RWPE2 (cell line): ENCODE data around the gene LHX4.

Source experiments
- ATAC-seq: fragments of 200-7000 bp; cut with Tn5 transposase; 3 replicates; pipeline ENCODE4 v1.9.1; 2021; ENCODE audit warnings: low read depth
- DNase-seq: peaks from one replicate; pipeline ENCODE4 v3.0.0-alpha.2; 2020; ENCODE audit warnings: low spot score
- H3K27ac ChIP-seq: fragments of 450-650 bp; 2 replicates; pipeline ENCODE4 v1.5.1; 2017; ENCODE audit warnings: mild to moderate bottlenecking; ENCODE audit not compliant: poor library complexity, severe bottlenecking
- H3K27me3 ChIP-seq: fragments of 250-450 bp; sonication (Bioruptor Pico); 2 replicates; pipeline ENCODE4 v1.5.1; 2021; ENCODE audit warnings: mild to moderate bottlenecking, moderate library complexity; ENCODE audit not compliant: insufficient read depth, poor library complexity, severe bottlenecking
- H3K36me3 ChIP-seq: fragments of 250-450 bp; sonication (Bioruptor Pico); 2 replicates; pipeline ENCODE4 v1.5.1; 2020; ENCODE audit warnings: low read depth, mild to moderate bottlenecking, moderate library complexity
- H3K4me1 ChIP-seq: fragments of 250-450 bp; sonication (Bioruptor Pico); 2 replicates; pipeline ENCODE4 v1.5.1; 2021; ENCODE audit warnings: mild to moderate bottlenecking, moderate library complexity; ENCODE audit not compliant: insufficient read depth, poor library complexity, severe bottlenecking
- H3K4me3 ChIP-seq: fragments of 250-450 bp; sonication (Bioruptor Pico); 2 replicates; pipeline ENCODE4 v1.5.1; 2021; ENCODE audit warnings: mild to moderate bottlenecking, moderate library complexity; ENCODE audit not compliant: severe bottlenecking
- H3K9me3 ChIP-seq: fragments of 250-450 bp; sonication (Bioruptor Pico); 2 replicates; pipeline ENCODE4 v1.5.1; 2021; ENCODE audit warnings: mild to moderate bottlenecking, moderate library complexity; ENCODE audit not compliant: severe bottlenecking
- CTCF ChIP-seq: fragments of 450-650 bp; IDR thresholded peaks from one replicate; pipeline ENCODE4 v1.5.1; 2017; ENCODE audit warnings: mild to moderate bottlenecking, moderate library complexity; ENCODE audit not compliant: poor library complexity, severe bottlenecking

The LHX4 gene

GRCh38 chr1:180193141-180194047 lies 36.7 kb upstream of the LHX4 start:
- DNase-seq (no peak), ATAC-seq (no peak)
- Histone ChIP-seq H3K27ac (no peak overlapping the region), H3K4me1 (no peaks in the 10 kb centered on the region), H3K27me3 (no peaks in the 10 kb centered on the region), H3K9me3 (no peaks in the 10 kb centered on the region), H3K4me3 (no peak overlapping the region), H3K36me3 (peaks cover 36% of the 10 kb centered on the region)
- no peak for TF ChIP-seq CTCF

GRCh38 chr1:180194048-180194425 lies 36.0 kb upstream of the LHX4 start:
- Histone ChIP-seq H3K27ac (no peak overlapping the region), H3K9me3 (no peaks in the 10 kb centered on the region), H3K36me3 (peaks cover 29% of the 10 kb centered on the region), H3K27me3 (no peaks in the 10 kb centered on the region), H3K4me3 (no peak overlapping the region), H3K4me1 (no peaks in the 10 kb centered on the region)
- DNase-seq (no peak), ATAC-seq (no peak)
- no peak for TF ChIP-seq CTCF

- Histone ChIP-seq H3K36me3 (peaks cover 25% of the 10 kb centered on the region), H3K27ac (no peak overlapping the region), H3K27me3 (no peaks in the 10 kb centered on the region), H3K4me1 (no peaks in the 10 kb centered on the region), H3K9me3 (no peaks in the 10 kb centered on the region), H3K4me3 (no peak overlapping the region)
- TF ChIP-seq CTCF = no peak
- DNase-seq (no peak), ATAC-seq (no peak)
These were observed 35.4 kb upstream of the LHX4 start for GRCh38 chr1:180194546-180195207.

GRCh38 chr1:180195401-180195800 lies 34.7 kb upstream of the LHX4 start:
- Histone ChIP-seq H3K4me3 (no peak overlapping the region), H3K9me3 (no peaks in the 10 kb centered on the region), H3K27me3 (no peaks in the 10 kb centered on the region), H3K36me3 (peaks cover 18% of the 10 kb centered on the region), H3K4me1 (no peaks in the 10 kb centered on the region), H3K27ac (no peak overlapping the region)
- ATAC-seq = no peak
- no peak for TF ChIP-seq CTCF
- no peak for DNase-seq
